Spleen (tissue), 11 donors: ENCODE results near the gene ERBB4. TPM values are rescaled to one million over a fixed set of nuclear protein-coding genes. Genes with fewer than 3 reads are reported as not detected.
"Not testable (repeated sequence)": the region's sequence is repeated elsewhere in the genome, so short reads cannot be mapped to it uniquely, and the experiment has no call there.

Experiments
- DNase-seq: peaks from one replicate; pipeline ENCODE4 v3.0.0-alpha.2; 2020
- H3K27ac ChIP-seq, 8 donors: fragments of 200-600 bp; sonication (generic) in 7 of 8; 1 replicate in 4 of 8; 2 replicates in 4 of 8; pipeline versions ENCODE4 v1.5.0 to v1.8.0; 2016 to 2021; ENCODE audit warnings: inconsistent platforms in 4 of 8, mild to moderate bottlenecking in 4 of 8, moderate library complexity in 1 of 8
- H3K27me3 ChIP-seq, 7 donors: fragments of 200-600 bp; sonication (generic) in 6 of 7; replicated peaks in 1 of 7; 1 replicate in 4 of 7; 2 replicates in 3 of 7; pipeline versions ENCODE4 v1.5.0 to v1.8.0; 2016 to 2021; ENCODE audit warnings: inconsistent platforms in 3 of 7, mild to moderate bottlenecking in 1 of 7
- H3K36me3 ChIP-seq, 6 donors: fragments of 200-600 bp; sonication (generic) in 5 of 6; 1 replicate in 4 of 6; 2 replicates in 2 of 6; pipeline versions ENCODE4 v1.5.0 to v1.8.0; 2016 to 2021; ENCODE audit warnings: inconsistent platforms in 2 of 6
- H3K4me1 ChIP-seq, 6 donors: fragments of 200-600 bp; sonication (generic) in 5 of 6; 1 replicate in 3 of 6; 2 replicates in 3 of 6; pipeline versions ENCODE4 v1.5.0 to v1.8.0; 2016 to 2021; ENCODE audit warnings: inconsistent platforms in 3 of 6
- H3K4me3 ChIP-seq, 8 donors: fragments of 200-600 bp; sonication (generic) in 7 of 8; 1 replicate in 4 of 8; 2 replicates in 4 of 8; pipeline versions ENCODE4 v1.5.0 to v1.8.0; 2016 to 2021; ENCODE audit warnings: inconsistent platforms in 4 of 8, mild to moderate bottlenecking in 4 of 8, moderate library complexity in 2 of 8
- H3K9me3 ChIP-seq, 8 donors: fragments of 200-600 bp; sonication (generic) in 7 of 8; 1 replicate in 4 of 8; 2 replicates in 4 of 8; pipeline versions ENCODE4 v1.5.0 to v1.8.0; 2016 to 2021; ENCODE audit warnings: inconsistent platforms in 4 of 8
- POLR2A ChIP-seq, 3 donors: fragments of 450-650 bp; IDR thresholded peaks; one replicate each; pipeline ENCODE4 v1.5.1; 2017; ENCODE audit warnings: antibody characterized with exemption in 3 of 3, mild to moderate bottlenecking in 1 of 3
- POLR2AphosphoS5 ChIP-seq, 3 donors: sonication (generic); formaldehyde crosslinking; IDR thresholded peaks; one replicate each; pipeline ENCODE4 v1.5.1; 2017; ENCODE audit warnings: antibody characterized with exemption in 3 of 3
- WGBS, 5 donors: extraction: QIAGEN DNeasy Blood & Tissue Kit in 3 of 5; methylation state at CpG; one replicate each; pipeline versions ENCODE4 v1.1.5 to v1.1.7; 2013 to 2018; 5-methylcytosine and 5-hydroxymethylcytosine counted together
- intact Hi-C: fragments of 100-400 bp; cut with DNase I; formaldehyde crosslinking; loops from one replicate; pipeline ENCODE4 v1.15.0; 2023; ENCODE audit warnings: low total_unique reads
- polyA plus RNA-seq, 3 donors: library from polyadenylated mRNA; stranded (reverse); fragments of 200-250 nt; gene quantifications; one replicate each; pipeline ENCODE4 v1.2.1, GENCODE V29; 2013
- total RNA-seq, 7 donors: library from RNA; depleted of rRNA in 3 of 7; stranded (reverse); fragments of >200 nt in 3 of 7; fragmentation: NEBNext Ultra II Directional in 4 of 7; extraction: Animal tissue kit (Norgen Biotek cat#: 25700) in 4 of 7; gene quantifications; one replicate each; pipeline versions ENCODE4 v1.1.0 to v1.2.1, GENCODE V29; 2016 to 2021
- TF ChIP-seq, protein P1 (sequence below), 11 experiments: fragments of 200-600 bp in 7 of 11; fragments of 450-650 bp in 4 of 11; sonication (generic) in 4 of 11; IDR thresholded peaks in 8 of 11; conservative IDR thresholded peaks in 3 of 11; 1 replicate in 7 of 11; 2 replicates in 4 of 11; pipeline versions ENCODE4 v1.4.0 to v1.8.0; 2016 to 2021; ENCODE audit warnings: antibody characterized with exemption in 11 of 11, inconsistent platforms in 4 of 11, mild to moderate bottlenecking in 1 of 11
- donor health status: healthy with polysubstance abuse.
- donor health status: DM: no; HTN: no; CAD: no; lungs with moderate emphysema.
- donor health status: DM: no; HTN: no; CAD: no.
- donor health status: Bipolar disorder and iron deficiency.
- donor health status: healthy.
- donor health status: DM: no; HTN: no; CAD: no.
- donor health status: DM: yes; HTN: yes; CAD: no.

Gene ERBB4
- total and polyA plus RNA-seq, 10 donors, result under 0.01 to 1.4 (median 0.35) TPM

DNA sequence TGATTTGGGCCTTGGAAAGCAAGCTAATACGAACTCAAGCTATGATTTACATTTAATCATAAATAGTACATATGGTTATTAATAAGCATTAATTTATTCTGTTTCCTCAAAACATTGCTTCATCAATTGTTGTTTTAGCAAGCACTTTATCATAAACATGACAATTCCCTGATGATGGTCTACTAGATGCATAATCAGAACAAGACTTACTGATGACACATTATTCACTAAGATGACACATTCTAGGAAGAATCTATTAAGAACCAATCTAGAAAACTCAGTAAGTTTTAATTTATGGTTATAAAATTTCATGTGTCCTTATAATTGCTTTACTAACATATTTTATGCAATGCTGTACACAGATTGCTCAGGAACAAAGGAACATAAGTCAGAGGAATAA lies 815.2 kb downstream of the ERBB4 start:
- no peaks in the 10 kb centered on the region for H3K9me3 ChIP-seq
- TF ChIP-seq, protein P1, sequence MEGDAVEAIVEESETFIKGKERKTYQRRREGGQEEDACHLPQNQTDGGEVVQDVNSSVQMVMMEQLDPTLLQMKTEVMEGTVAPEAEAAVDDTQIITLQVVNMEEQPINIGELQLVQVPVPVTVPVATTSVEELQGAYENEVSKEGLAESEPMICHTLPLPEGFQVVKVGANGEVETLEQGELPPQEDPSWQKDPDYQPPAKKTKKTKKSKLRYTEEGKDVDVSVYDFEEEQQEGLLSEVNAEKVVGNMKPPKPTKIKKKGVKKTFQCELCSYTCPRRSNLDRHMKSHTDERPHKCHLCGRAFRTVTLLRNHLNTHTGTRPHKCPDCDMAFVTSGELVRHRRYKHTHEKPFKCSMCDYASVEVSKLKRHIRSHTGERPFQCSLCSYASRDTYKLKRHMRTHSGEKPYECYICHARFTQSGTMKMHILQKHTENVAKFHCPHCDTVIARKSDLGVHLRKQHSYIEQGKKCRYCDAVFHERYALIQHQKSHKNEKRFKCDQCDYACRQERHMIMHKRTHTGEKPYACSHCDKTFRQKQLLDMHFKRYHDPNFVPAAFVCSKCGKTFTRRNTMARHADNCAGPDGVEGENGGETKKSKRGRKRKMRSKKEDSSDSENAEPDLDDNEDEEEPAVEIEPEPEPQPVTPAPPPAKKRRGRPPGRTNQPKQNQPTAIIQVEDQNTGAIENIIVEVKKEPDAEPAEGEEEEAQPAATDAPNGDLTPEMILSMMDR (IDR thresholded peaks at IDR 0.05 in 8 of 11, conservative IDR thresholded peaks at IDR 0.05 in 3 of 11), result no peak
- TF ChIP-seq POLR2AphosphoS5 (IDR thresholded peaks at IDR 0.05) (no peak), POLR2A (IDR thresholded peaks at IDR 0.05) (no peak)
- no peak overlapping the region for H3K27ac ChIP-seq
- DNase-seq, result no peak
- H3K36me3 ChIP-seq, result no peaks in the 10 kb centered on the region
- no peak overlapping the region for H3K4me3 ChIP-seq
- no peaks in the 10 kb centered on the region for H3K4me1 ChIP-seq
- no peaks in the 10 kb centered on the region for H3K27me3 ChIP-seq
- intact Hi-C loops, result no loop called here
- 43 to 82% (median 73%) methylated on average over 1 of the region's 1 CpG for WGBS, 5 donors

DNA sequence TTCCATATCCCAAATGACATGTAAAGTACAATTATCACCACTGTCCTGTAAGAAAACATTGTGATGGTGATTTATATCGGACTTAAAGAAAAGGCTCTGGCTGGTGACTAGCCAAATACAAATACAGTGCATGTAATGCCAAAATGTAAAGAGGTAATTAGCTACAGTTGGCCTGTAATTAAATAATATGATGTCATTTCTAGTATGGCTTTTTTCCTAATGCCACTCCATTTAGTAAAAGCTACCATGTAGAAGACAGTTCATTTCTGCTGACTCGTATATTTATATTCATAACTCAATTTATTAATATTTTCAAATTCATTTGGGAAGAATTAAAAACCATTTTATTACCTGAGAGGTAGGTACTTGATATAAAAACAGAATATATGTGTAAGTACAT lies 815.7 kb downstream of the ERBB4 start:
- H3K9me3 ChIP-seq, result no peaks in the 10 kb centered on the region
- 73 to 80% (median 74%) methylated on average over 2 of the region's 2 CpGs for WGBS, 5 donors
- H3K27ac ChIP-seq, result no peak overlapping the region
- no peaks in the 10 kb centered on the region for H3K36me3 ChIP-seq
- DNase-seq, result no peak
- H3K27me3 ChIP-seq, result no peaks in the 10 kb centered on the region
- H3K4me3 ChIP-seq, result no peak overlapping the region
- intact Hi-C loops, result no loop called here
- H3K4me1 ChIP-seq, result no peaks in the 10 kb centered on the region
- TF ChIP-seq POLR2A (IDR thresholded peaks at IDR 0.05) (no peak), POLR2AphosphoS5 (IDR thresholded peaks at IDR 0.05) (no peak)
- TF ChIP-seq, protein P1 (IDR thresholded peaks at IDR 0.05 in 8 of 11, conservative IDR thresholded peaks at IDR 0.05 in 3 of 11), result no peak

DNA sequence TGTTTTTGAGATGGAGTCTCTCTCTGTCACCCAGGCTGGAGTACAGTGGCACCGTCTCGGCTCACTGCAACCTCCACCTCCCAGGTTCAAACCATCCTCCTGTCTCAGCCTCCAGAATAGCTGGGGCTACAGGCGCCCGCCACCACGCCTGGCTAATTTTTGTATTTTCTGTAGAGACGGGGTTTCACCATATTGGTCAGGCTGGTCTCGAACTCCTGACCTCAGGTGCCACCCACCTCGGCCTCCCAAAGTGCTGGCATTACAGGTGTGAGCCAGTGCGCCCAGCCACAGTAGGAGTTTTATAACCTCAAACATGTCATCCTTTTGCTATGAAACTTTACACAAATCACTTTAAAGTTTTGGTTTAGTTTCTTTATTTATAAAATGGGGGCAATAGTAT lies 816.7 kb downstream of the ERBB4 start:
- H3K9me3 ChIP-seq, H3K27ac ChIP-seq, H3K27me3 ChIP-seq, H3K4me3 ChIP-seq, DNase-seq, H3K36me3 ChIP-seq, intact Hi-C loops, H3K4me1 ChIP-seq: not testable (repeated sequence)
- WGBS, 5 donors, result 83 to 91% (median 89%) methylated on average over 9 of the region's 9 CpGs

DNA sequence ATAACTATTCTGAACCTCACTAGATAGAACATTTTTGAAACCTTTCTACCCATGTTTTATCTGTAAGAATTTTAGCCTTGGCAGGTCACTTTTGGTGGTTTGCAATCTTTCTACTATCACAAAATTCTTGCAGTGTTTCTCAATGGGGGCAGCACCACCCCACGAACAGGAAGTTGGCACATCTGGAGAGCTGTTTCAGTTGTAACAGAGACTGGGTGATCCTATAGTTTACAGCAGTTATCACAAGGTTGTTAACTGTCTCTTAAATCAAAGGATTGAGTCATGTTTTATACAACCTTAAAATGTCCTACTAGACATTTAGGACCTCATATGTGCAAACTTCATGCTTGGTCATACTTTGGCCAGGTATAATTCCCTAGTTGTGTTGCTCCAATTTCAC lies 829.2 kb downstream of the ERBB4 start:
- no peaks in the 10 kb centered on the region for H3K36me3 ChIP-seq
- H3K9me3 ChIP-seq, result no peaks in the 10 kb centered on the region
- H3K4me1 ChIP-seq, result no peaks in the 10 kb centered on the region
- no peak for DNase-seq
- H3K27me3 ChIP-seq, result no peaks in the 10 kb centered on the region
- intact Hi-C loops, result no loop called here
- no peak overlapping the region for H3K4me3 ChIP-seq
- H3K27ac ChIP-seq, result no peak overlapping the region
- 11 to 46% (median 32%) methylated on average over 1 of the region's 1 CpG for WGBS, 5 donors
- TF ChIP-seq POLR2AphosphoS5 (IDR thresholded peaks at IDR 0.05) (no peak), POLR2A (IDR thresholded peaks at IDR 0.05) (no peak)
- TF ChIP-seq, protein P1 (IDR thresholded peaks at IDR 0.05 in 8 of 11, conservative IDR thresholded peaks at IDR 0.05 in 3 of 11), result no peak

DNA sequence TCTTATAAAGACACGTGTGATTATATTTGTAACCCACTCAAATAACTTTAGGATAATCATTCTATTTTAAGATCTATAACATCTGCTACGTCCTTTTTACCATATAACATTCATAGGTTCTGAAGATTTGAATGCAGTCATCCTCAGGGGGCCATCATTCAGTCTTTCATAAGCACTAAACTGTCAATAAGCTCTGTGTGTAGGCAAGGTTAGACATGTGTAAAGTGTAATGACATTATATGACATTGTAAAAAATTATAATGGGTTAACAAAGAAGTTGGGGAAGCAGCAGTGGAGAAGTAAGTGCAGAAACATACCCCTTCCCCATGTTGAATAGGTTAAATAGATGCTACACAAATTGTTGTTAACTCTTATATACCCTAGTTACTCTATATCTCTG lies 845.9 kb downstream of the ERBB4 start:
- DNase-seq, result no peak
- intact Hi-C loops, result no loop called here
- Histone ChIP-seq H3K4me1 (no peaks in the 10 kb centered on the region), H3K27me3 (no peaks in the 10 kb centered on the region), H3K36me3 (no peaks in the 10 kb centered on the region), H3K9me3 (no peaks in the 10 kb centered on the region), H3K27ac (no peak overlapping the region), H3K4me3 (no peak overlapping the region)
- TF ChIP-seq POLR2A (IDR thresholded peaks at IDR 0.05) (no peak), POLR2AphosphoS5 (IDR thresholded peaks at IDR 0.05) (no peak)
- TF ChIP-seq, protein P1 (IDR thresholded peaks at IDR 0.05 in 8 of 11, conservative IDR thresholded peaks at IDR 0.05 in 3 of 11), result no peak
- WGBS, 5 donors, result 60 to 75% (median 68%) methylated on average over 2 of the region's 2 CpGs
